Measurements from ENCODE around the gene DAB1. TPM values are rescaled to one million over a fixed set of nuclear protein-coding genes. Genes with fewer than 3 reads are reported as not detected.

The DAB1 gene
- total and polyA plus RNA-seq, 2 of the 8 experiments (the other 6 are each of a cell fraction or from before 2014, with no cell fraction given) = 4.4 to 11.8 TPM

DNA sequence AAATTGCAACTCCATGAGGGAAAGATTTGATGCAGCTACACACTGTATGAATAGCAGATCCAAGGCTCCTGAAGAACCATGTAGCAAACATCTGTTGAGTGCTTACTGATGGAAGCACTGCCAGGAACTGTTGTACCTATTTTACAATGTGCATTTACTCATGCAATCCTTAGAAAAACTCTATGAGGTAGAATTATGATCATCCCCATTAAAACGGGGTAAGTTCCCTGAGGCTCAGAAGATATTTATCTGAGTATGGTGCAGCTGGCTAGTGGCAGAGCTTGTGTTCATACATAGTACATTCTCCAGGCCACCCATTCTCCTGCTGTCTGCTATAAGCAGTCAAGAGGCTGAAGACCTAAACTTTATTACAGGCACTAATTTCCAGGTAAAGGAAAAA is 403.6 kb downstream of the DAB1 start (continued):
- TF ChIP-seq JUN (IDR thresholded peaks at IDR 0.05; ENCODE audit: low read depth, low read length) (no peak), POLR2AphosphoS5 (IDR thresholded peaks at IDR 0.05; ENCODE audit: low read depth, low read length) (no peak)
- TF ChIP-seq, protein P1, sequence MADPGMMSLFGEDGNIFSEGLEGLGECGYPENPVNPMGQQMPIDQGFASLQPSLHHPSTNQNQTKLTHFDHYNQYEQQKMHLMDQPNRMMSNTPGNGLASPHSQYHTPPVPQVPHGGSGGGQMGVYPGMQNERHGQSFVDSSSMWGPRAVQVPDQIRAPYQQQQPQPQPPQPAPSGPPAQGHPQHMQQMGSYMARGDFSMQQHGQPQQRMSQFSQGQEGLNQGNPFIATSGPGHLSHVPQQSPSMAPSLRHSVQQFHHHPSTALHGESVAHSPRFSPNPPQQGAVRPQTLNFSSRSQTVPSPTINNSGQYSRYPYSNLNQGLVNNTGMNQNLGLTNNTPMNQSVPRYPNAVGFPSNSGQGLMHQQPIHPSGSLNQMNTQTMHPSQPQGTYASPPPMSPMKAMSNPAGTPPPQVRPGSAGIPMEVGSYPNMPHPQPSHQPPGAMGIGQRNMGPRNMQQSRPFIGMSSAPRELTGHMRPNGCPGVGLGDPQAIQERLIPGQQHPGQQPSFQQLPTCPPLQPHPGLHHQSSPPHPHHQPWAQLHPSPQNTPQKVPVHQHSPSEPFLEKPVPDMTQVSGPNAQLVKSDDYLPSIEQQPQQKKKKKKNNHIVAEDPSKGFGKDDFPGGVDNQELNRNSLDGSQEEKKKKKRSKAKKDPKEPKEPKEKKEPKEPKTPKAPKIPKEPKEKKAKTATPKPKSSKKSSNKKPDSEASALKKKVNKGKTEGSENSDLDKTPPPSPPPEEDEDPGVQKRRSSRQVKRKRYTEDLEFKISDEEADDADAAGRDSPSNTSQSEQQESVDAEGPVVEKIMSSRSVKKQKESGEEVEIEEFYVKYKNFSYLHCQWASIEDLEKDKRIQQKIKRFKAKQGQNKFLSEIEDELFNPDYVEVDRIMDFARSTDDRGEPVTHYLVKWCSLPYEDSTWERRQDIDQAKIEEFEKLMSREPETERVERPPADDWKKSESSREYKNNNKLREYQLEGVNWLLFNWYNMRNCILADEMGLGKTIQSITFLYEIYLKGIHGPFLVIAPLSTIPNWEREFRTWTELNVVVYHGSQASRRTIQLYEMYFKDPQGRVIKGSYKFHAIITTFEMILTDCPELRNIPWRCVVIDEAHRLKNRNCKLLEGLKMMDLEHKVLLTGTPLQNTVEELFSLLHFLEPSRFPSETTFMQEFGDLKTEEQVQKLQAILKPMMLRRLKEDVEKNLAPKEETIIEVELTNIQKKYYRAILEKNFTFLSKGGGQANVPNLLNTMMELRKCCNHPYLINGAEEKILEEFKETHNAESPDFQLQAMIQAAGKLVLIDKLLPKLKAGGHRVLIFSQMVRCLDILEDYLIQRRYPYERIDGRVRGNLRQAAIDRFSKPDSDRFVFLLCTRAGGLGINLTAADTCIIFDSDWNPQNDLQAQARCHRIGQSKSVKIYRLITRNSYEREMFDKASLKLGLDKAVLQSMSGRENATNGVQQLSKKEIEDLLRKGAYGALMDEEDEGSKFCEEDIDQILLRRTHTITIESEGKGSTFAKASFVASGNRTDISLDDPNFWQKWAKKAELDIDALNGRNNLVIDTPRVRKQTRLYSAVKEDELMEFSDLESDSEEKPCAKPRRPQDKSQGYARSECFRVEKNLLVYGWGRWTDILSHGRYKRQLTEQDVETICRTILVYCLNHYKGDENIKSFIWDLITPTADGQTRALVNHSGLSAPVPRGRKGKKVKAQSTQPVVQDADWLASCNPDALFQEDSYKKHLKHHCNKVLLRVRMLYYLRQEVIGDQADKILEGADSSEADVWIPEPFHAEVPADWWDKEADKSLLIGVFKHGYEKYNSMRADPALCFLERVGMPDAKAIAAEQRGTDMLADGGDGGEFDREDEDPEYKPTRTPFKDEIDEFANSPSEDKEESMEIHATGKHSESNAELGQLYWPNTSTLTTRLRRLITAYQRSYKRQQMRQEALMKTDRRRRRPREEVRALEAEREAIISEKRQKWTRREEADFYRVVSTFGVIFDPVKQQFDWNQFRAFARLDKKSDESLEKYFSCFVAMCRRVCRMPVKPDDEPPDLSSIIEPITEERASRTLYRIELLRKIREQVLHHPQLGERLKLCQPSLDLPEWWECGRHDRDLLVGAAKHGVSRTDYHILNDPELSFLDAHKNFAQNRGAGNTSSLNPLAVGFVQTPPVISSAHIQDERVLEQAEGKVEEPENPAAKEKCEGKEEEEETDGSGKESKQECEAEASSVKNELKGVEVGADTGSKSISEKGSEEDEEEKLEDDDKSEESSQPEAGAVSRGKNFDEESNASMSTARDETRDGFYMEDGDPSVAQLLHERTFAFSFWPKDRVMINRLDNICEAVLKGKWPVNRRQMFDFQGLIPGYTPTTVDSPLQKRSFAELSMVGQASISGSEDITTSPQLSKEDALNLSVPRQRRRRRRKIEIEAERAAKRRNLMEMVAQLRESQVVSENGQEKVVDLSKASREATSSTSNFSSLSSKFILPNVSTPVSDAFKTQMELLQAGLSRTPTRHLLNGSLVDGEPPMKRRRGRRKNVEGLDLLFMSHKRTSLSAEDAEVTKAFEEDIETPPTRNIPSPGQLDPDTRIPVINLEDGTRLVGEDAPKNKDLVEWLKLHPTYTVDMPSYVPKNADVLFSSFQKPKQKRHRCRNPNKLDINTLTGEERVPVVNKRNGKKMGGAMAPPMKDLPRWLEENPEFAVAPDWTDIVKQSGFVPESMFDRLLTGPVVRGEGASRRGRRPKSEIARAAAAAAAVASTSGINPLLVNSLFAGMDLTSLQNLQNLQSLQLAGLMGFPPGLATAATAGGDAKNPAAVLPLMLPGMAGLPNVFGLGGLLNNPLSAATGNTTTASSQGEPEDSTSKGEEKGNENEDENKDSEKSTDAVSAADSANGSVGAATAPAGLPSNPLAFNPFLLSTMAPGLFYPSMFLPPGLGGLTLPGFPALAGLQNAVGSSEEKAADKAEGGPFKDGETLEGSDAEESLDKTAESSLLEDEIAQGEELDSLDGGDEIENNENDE (IDR thresholded peaks at IDR 0.05; ENCODE audit: insufficient replicate concordance, low read length) = no peak

All from H1 (cell line).